ENCODE measurements around the gene CLCNKB. TPM values are rescaled to one million over a fixed set of nuclear protein-coding genes. Genes with fewer than 3 reads are reported as not detected.
A peak's percentile ranks its signal among the peaks of the same experiment; 100 is the strongest.

The CLCNKB gene
- total and polyA plus RNA-seq, 12 donors, result 0.57 to 3.4 (median 2.0) TPM

DNA sequence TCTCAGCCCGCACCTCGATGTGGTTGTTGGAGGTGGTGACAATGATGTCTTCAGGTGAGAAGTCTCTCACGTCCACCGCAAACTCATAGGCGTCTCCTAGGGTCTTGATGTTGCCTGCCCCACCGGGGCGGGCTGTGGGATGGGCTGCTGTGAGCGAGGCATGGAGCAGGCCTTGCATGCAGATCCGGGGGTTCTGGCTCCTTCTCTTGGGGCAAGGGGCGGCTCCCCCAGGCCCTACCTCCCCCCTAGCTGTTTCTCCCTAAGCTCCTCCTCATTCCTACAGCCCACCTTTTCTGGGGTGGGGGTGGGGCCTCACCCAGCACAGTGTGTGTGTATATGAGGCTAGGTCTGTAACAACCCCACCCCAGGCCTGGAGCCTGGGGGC, 26.5 kb upstream of the CLCNKB start:
- peak overlapping the region; percentile 50 to 73 (median 62) for H3K4me3 ChIP-seq
- H3K4me1 ChIP-seq, result peaks cover 15 to 78% (median 50%) of the 10 kb centered on the region in 9 donors
- 37 to 60% methylated on average over 10 of the region's 10 CpGs for WGBS, 2 donors
- TF ChIP-seq CTCF (IDR thresholded peaks at IDR 0.05), result no peak
- no peaks in the 10 kb centered on the region for H3K9me3 ChIP-seq
- peaks cover 0 to 17% (median 0%) of the 10 kb centered on the region in 9 donors for H3K36me3 ChIP-seq
- ATAC-seq, result no peak
- peak overlapping the region; percentile 86 to 99 (median 96) for H3K27ac ChIP-seq
- H3K27me3 ChIP-seq, result no peaks in the 10 kb centered on the region
- intact Hi-C loops (cut with DNase I), result no loop called here
- DNase-seq, result no peak

- peak in 1 of 9 donors; percentile 12 for TF ChIP-seq CTCF (IDR thresholded peaks at IDR 0.05)
- intact Hi-C loops (cut with DNase I), result no loop called here
- H3K4me1 ChIP-seq, result peaks cover 14 to 72% (median 44%) of the 10 kb centered on the region in 9 donors
- H3K27ac ChIP-seq, result peak within 1 kb of the TSS; percentile 86 to 99 (median 96)
- ATAC-seq, result peak; percentile 46 to 70 (median 60)
- no peaks in the 10 kb centered on the region for H3K27me3 ChIP-seq
- peak within 1 kb of the TSS; percentile 50 to 73 (median 62) for H3K4me3 ChIP-seq
- WGBS, 2 donors, result 10 to 13% methylated on average over 37 of the region's 37 CpGs
- H3K36me3 ChIP-seq, result peaks cover 0 to 17% (median 0%) of the 10 kb centered on the region in 9 donors
- DNase-seq, result peak; percentile 88 to 90
- H3K9me3 ChIP-seq, result no peaks in the 10 kb centered on the region
Observed at GRCh38 chr1:16017461-16018303, 25.9 kb upstream of the CLCNKB start, which contains the start of gene HSPB7. HSPB7 (minus strand) TSS chr1:16018043; CDS start chr1:16017963, 80 bp downstream.

GRCh38 chr1:16018308-16018707, 25.3 kb upstream of the CLCNKB start:
- Histone ChIP-seq H3K9me3 (no peaks in the 10 kb centered on the region), H3K4me1 (peaks cover 11 to 66% (median 39%) of the 10 kb centered on the region in 9 donors), H3K4me3 (peak overlapping the region in 9 of 10 donors; percentile 50 to 73 (median 66)), H3K36me3 (peaks cover 0 to 17% (median 0%) of the 10 kb centered on the region in 9 donors), H3K27me3 (no peaks in the 10 kb centered on the region), H3K27ac (peak overlapping the region; percentile 86 to 99 (median 96))
- intact Hi-C loops (cut with DNase I), result no loop called here
- WGBS, 2 donors, result 24 to 25% methylated on average over 4 of the region's 4 CpGs
- DNase-seq (no peak), ATAC-seq (peak in 6 of 8 donors; percentile 0 to 4 (median 1))
- TF ChIP-seq CTCF (IDR thresholded peaks at IDR 0.05), result no peak

GRCh38 chr1:16018749-16019643, 24.6 kb upstream of the CLCNKB start:
- no peaks in the 10 kb centered on the region for H3K27me3 ChIP-seq
- DNase-seq, result no peak
- 49 to 60% methylated on average over 23 of the region's 23 CpGs for WGBS, 2 donors
- H3K9me3 ChIP-seq, result no peaks in the 10 kb centered on the region
- H3K36me3 ChIP-seq, result peaks cover 0 to 17% (median 0%) of the 10 kb centered on the region in 9 donors
- H3K4me3 ChIP-seq, result peak overlapping the region in 9 of 10 donors; percentile 50 to 73 (median 66)
- peaks cover 9 to 59% (median 33%) of the 10 kb centered on the region in 9 donors for H3K4me1 ChIP-seq
- no peak for TF ChIP-seq CTCF (IDR thresholded peaks at IDR 0.05)
- peak in 5 of 8 donors; percentile 0 to 51 (median 28) for ATAC-seq
- intact Hi-C loops (cut with DNase I), result no loop called here
- peak overlapping the region; percentile 86 to 99 (median 96) for H3K27ac ChIP-seq

Measured in heart right ventricle (tissue), 16 donors.